HFF-Myc (cell line): ENCODE data around the gene RNF112.

Experiments
- DNase-seq: peaks from one replicate; pipeline ENCODE4 v3.0.0-alpha.2; 2011; ENCODE audit warnings: low read depth; ENCODE audit errors: extremely low read depth
- H3K4me3 ChIP-seq: replicated peaks from 2 replicates; pipeline ENCODE4 v1.5.1; 2011; ENCODE audit warnings: low read depth, mild to moderate bottlenecking, control low read depth, low read length
- CTCF ChIP-seq: IDR thresholded peaks from 2 replicates; pipeline ENCODE4 v1.5.1; 2012; ENCODE audit warnings: mild to moderate bottlenecking, low read depth, low read length, control low read depth; ENCODE audit errors: missing control alignments

The RNF112 gene

GRCh38 chr17:19383681-19384470 lies 27.2 kb upstream of the RNF112 start:
- no peak for TF ChIP-seq CTCF
- no peak overlapping the region for H3K4me3 ChIP-seq
- no peak for DNase-seq

- peak; percentile 94 for DNase-seq
- TF ChIP-seq CTCF, result no peak
- H3K4me3 ChIP-seq, result no peak overlapping the region
Observed at GRCh38 chr17:19384723-19385391, 26.2 kb upstream of the RNF112 start.

GRCh38 chr17:19385521-19385983 lies 25.5 kb upstream of the RNF112 start:
- DNase-seq, result no peak
- no peak overlapping the region for H3K4me3 ChIP-seq
- no peak for TF ChIP-seq CTCF

GRCh38 chr17:19386051-19386929 lies 24.7 kb upstream of the RNF112 start:
- DNase-seq, result no peak
- H3K4me3 ChIP-seq, result peak overlapping the region; percentile 39
- TF ChIP-seq CTCF, result no peak

GRCh38 chr17:19386974-19387920 lies 23.8 kb upstream of the RNF112 start, which contains the start of gene MFAP4:
MFAP4 (minus strand) TSS chr17:19387190; CDS start chr17:19387155, 35 bp downstream.
- no peak for TF ChIP-seq CTCF
- H3K4me3 ChIP-seq, result peak within 1 kb of the TSS; percentile 39
- DNase-seq, result peak; percentile 94

DNA sequence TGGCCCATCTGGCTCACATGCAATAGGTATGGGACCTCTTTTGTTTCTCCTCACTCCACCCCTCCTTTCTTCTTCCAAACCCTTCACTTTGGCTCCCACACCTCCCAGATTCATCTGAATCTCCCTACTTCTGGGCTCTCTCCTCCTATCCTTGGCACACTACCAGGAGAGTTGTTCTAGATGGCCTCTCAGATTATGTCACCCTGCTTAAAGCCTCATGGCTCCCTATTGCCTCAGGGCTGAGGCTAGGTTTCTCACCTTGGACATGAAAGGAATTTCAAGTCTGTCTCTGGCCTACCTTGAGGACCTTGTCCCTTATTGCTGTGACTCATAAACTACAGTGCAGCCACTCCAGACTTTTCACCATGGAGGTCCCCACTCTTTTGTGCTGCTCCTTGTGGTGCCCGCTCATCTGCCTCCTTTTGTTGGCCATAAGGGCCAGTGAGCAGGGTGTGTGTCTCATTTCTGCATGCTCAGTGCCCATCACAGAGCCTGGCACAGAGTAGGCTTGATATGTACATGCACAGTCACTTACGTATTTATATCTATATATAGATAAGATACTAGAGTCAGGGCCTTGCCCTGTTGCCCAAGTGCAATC lies 23.0 kb upstream of the RNF112 start:
- peak; percentile 71 for DNase-seq
- H3K4me3 ChIP-seq, result no peak overlapping the region
- TF ChIP-seq CTCF, result no peak
